ENCODE data around the gene SARDH.

Gene SARDH

GRCh38 chr9:133775291-133775690, 37.1 kb upstream of the SARDH start:
- H3K36me3 ChIP-seq (ENCODE audit: control insufficient read depth, insufficient read depth, low read length) = peaks cover 77% of the 10 kb centered on the region
- no peaks in the 10 kb centered on the region for H3K4me1 ChIP-seq (ENCODE audit: control insufficient read depth, insufficient read depth, low read length, poor library complexity, severe bottlenecking)
- H3K4me3 ChIP-seq (ENCODE audit: extremely low read depth, insufficient read depth, low read length, poor library complexity, severe bottlenecking) = no peak overlapping the region
- peaks cover 6% of the 10 kb centered on the region for H3K9me3 ChIP-seq (ENCODE audit: control insufficient read depth, low read length)
- no peak overlapping the region for H3K27ac ChIP-seq (ENCODE audit: low read depth, low read length, severe bottlenecking)
- 83% methylated on average over 1 of the region's 2 CpGs; no CpG with 5 or more reads in 1 of the 2 experiments for WGBS, 2 experiments (ENCODE audit: insufficient coverage in 2 of 2)

GRCh38 chr9:133774799-133775198, 36.6 kb upstream of the SARDH start:
- no peak overlapping the region for H3K4me3 ChIP-seq (ENCODE audit: extremely low read depth, insufficient read depth, low read length, poor library complexity, severe bottlenecking)
- H3K9me3 ChIP-seq (ENCODE audit: control insufficient read depth, low read length) = peaks cover 6% of the 10 kb centered on the region
- no peak overlapping the region for H3K27ac ChIP-seq (ENCODE audit: low read depth, low read length, severe bottlenecking)
- peaks cover 77% of the 10 kb centered on the region for H3K36me3 ChIP-seq (ENCODE audit: control insufficient read depth, insufficient read depth, low read length)
- 96 to 98% methylated on average over 15 to 16 of the region's 16 CpGs for WGBS, 2 experiments (ENCODE audit: insufficient coverage in 2 of 2)
- no peaks in the 10 kb centered on the region for H3K4me1 ChIP-seq (ENCODE audit: control insufficient read depth, insufficient read depth, low read length, poor library complexity, severe bottlenecking)

GRCh38 chr9:133773889-133774655, 35.9 kb upstream of the SARDH start:
- Histone ChIP-seq H3K9me3 (ENCODE audit: control insufficient read depth, low read length) (peaks cover 6% of the 10 kb centered on the region), H3K27ac (ENCODE audit: low read depth, low read length, severe bottlenecking) (no peak overlapping the region), H3K4me1 (ENCODE audit: control insufficient read depth, insufficient read depth, low read length, poor library complexity, severe bottlenecking) (no peaks in the 10 kb centered on the region), H3K36me3 (ENCODE audit: control insufficient read depth, insufficient read depth, low read length) (peaks cover 82% of the 10 kb centered on the region), H3K4me3 (ENCODE audit: extremely low read depth, insufficient read depth, low read length, poor library complexity, severe bottlenecking) (no peak overlapping the region)
- 95 to 96% methylated on average over 7 to 9 of the region's 9 CpGs for WGBS, 2 experiments (ENCODE audit: insufficient coverage in 2 of 2)

GRCh38 chr9:133772581-133772980, 34.4 kb upstream of the SARDH start:
- no peak overlapping the region for H3K4me3 ChIP-seq (ENCODE audit: extremely low read depth, insufficient read depth, low read length, poor library complexity, severe bottlenecking)
- H3K27ac ChIP-seq (ENCODE audit: low read depth, low read length, severe bottlenecking) = no peak overlapping the region
- no peaks in the 10 kb centered on the region for H3K4me1 ChIP-seq (ENCODE audit: control insufficient read depth, insufficient read depth, low read length, poor library complexity, severe bottlenecking)
- peaks cover 16% of the 10 kb centered on the region for H3K9me3 ChIP-seq (ENCODE audit: control insufficient read depth, low read length)
- WGBS, 2 experiments (ENCODE audit: insufficient coverage in 2 of 2) = 95 to 100% methylated on average over 2 to 5 of the region's 7 CpGs
- peaks cover 88% of the 10 kb centered on the region for H3K36me3 ChIP-seq (ENCODE audit: control insufficient read depth, insufficient read depth, low read length)

GRCh38 chr9:133771486-133772482, 33.6 kb upstream of the SARDH start:
- peaks cover 22% of the 10 kb centered on the region for H3K9me3 ChIP-seq (ENCODE audit: control insufficient read depth, low read length)

GRCh38 chr9:133770076-133770777, 32.1 kb upstream of the SARDH start:
- Histone ChIP-seq H3K9me3 (ENCODE audit: control insufficient read depth, low read length) (peaks cover 22% of the 10 kb centered on the region), H3K27ac (ENCODE audit: low read depth, low read length, severe bottlenecking) (no peak overlapping the region), H3K4me1 (ENCODE audit: control insufficient read depth, insufficient read depth, low read length, poor library complexity, severe bottlenecking) (no peaks in the 10 kb centered on the region), H3K4me3 (ENCODE audit: extremely low read depth, insufficient read depth, low read length, poor library complexity, severe bottlenecking) (no peak overlapping the region), H3K36me3 (ENCODE audit: control insufficient read depth, insufficient read depth, low read length) (peaks cover 78% of the 10 kb centered on the region)
- WGBS, 2 experiments (ENCODE audit: insufficient coverage in 2 of 2) = 98 to 100% methylated on average over 12 of the region's 16 CpGs

More at GRCh38 chr9:133771486-133772482, 33.6 kb upstream of the SARDH start:
- Histone ChIP-seq H3K27ac (ENCODE audit: low read depth, low read length, severe bottlenecking) (no peak overlapping the region), H3K4me1 (ENCODE audit: control insufficient read depth, insufficient read depth, low read length, poor library complexity, severe bottlenecking) (no peaks in the 10 kb centered on the region), H3K4me3 (ENCODE audit: extremely low read depth, insufficient read depth, low read length, poor library complexity, severe bottlenecking) (no peak overlapping the region), H3K36me3 (ENCODE audit: control insufficient read depth, insufficient read depth, low read length) (peaks cover 88% of the 10 kb centered on the region)
- 91 to 93% methylated on average over 20 to 22 of the region's 26 CpGs for WGBS, 2 experiments (ENCODE audit: insufficient coverage in 2 of 2)

- Histone ChIP-seq H3K36me3 (ENCODE audit: control insufficient read depth, insufficient read depth, low read length) (peaks cover 74% of the 10 kb centered on the region), H3K27ac (ENCODE audit: low read depth, low read length, severe bottlenecking) (no peak overlapping the region), H3K4me1 (ENCODE audit: control insufficient read depth, insufficient read depth, low read length, poor library complexity, severe bottlenecking) (no peaks in the 10 kb centered on the region), H3K4me3 (ENCODE audit: extremely low read depth, insufficient read depth, low read length, poor library complexity, severe bottlenecking) (no peak overlapping the region), H3K9me3 (ENCODE audit: control insufficient read depth, low read length) (peaks cover 22% of the 10 kb centered on the region)
- WGBS, 2 experiments (ENCODE audit: insufficient coverage in 2 of 2) = 94 to 96% methylated on average over 13 to 17 of the region's 17 CpGs
These were observed 31.4 kb upstream of the SARDH start for GRCh38 chr9:133769511-133770075.

- Histone ChIP-seq H3K4me1 (ENCODE audit: control insufficient read depth, insufficient read depth, low read length, poor library complexity, severe bottlenecking) (peaks cover 3% of the 10 kb centered on the region), H3K9me3 (ENCODE audit: control insufficient read depth, low read length) (peaks cover 18% of the 10 kb centered on the region), H3K27ac (ENCODE audit: low read depth, low read length, severe bottlenecking) (no peak overlapping the region), H3K4me3 (ENCODE audit: extremely low read depth, insufficient read depth, low read length, poor library complexity, severe bottlenecking) (no peak overlapping the region), H3K36me3 (ENCODE audit: control insufficient read depth, insufficient read depth, low read length) (peaks cover 70% of the 10 kb centered on the region)
- WGBS, 2 experiments (ENCODE audit: insufficient coverage in 2 of 2) = 85 to 93% methylated on average over 7 to 14 of the region's 15 CpGs
These were observed 30.8 kb upstream of the SARDH start for GRCh38 chr9:133768859-133769510.

GRCh38 chr9:133768371-133768858, 30.3 kb upstream of the SARDH start:
- 97 to 99% methylated on average over 17 of the region's 17 CpGs for WGBS, 2 experiments (ENCODE audit: insufficient coverage in 2 of 2)
- Histone ChIP-seq H3K4me3 (ENCODE audit: extremely low read depth, insufficient read depth, low read length, poor library complexity, severe bottlenecking) (no peak overlapping the region), H3K4me1 (ENCODE audit: control insufficient read depth, insufficient read depth, low read length, poor library complexity, severe bottlenecking) (peaks cover 8% of the 10 kb centered on the region)

More at GRCh38 chr9:133768371-133768858, 30.3 kb upstream of the SARDH start:
- H3K36me3 ChIP-seq (ENCODE audit: control insufficient read depth, insufficient read depth, low read length) = peaks cover 70% of the 10 kb centered on the region
- H3K9me3 ChIP-seq (ENCODE audit: control insufficient read depth, low read length) = peaks cover 15% of the 10 kb centered on the region
- no peak overlapping the region for H3K27ac ChIP-seq (ENCODE audit: low read depth, low read length, severe bottlenecking)
